ENCODE results near the gene GAS7. TPM values are rescaled to one million over a fixed set of nuclear protein-coding genes. Genes with fewer than 3 reads are reported as not detected.

The GAS7 gene
- total and polyA plus RNA-seq, 2 donors (not counting 1 experiment from before 2014, with no cell fraction given): 3.4 to 13.6 TPM

GRCh38 chr17:10072556-10073425 lies 125.6 kb downstream of the GAS7 start:
- peaks cover 4% of the 10 kb centered on the region for H3K4me1 Mint-ChIP-seq
- Histone ChIP-seq H4K20me1 (ENCODE audit: control insufficient read depth, insufficient read depth, low read length, poor library complexity, severe bottlenecking) (no peaks in the 10 kb centered on the region), H3K9me3 (ENCODE audit: control extremely low read depth in 1 of 3, control insufficient read depth in 2 of 3, insufficient read depth in 1 of 3, low read length in 2 of 3) (no peaks in the 10 kb centered on the region), H3K27me3 (replicated peaks in 1 of 4; ENCODE audit: control extremely low read depth in 1 of 4, control insufficient read depth in 3 of 4, insufficient read depth in 4 of 4, low read length in 3 of 4) (no peaks in the 10 kb centered on the region), H2AFZ (ENCODE audit: insufficient read depth, low read depth, low read length, poor library complexity, severe bottlenecking) (no peak overlapping the region), H3K4me2 (replicated peaks; ENCODE audit: low read depth, low read length, poor library complexity, severe bottlenecking) (no peak overlapping the region), H3K4me1 (ENCODE audit: control insufficient read depth in 2 of 2, insufficient read depth in 2 of 2, low read length in 2 of 2) (no peaks in the 10 kb centered on the region), H3K36me3 (replicated peaks in 1 of 2; ENCODE audit: control extremely low read depth in 1 of 2, control insufficient read depth in 1 of 2, extremely low read depth in 1 of 2, insufficient read depth in 2 of 2, low read length in 1 of 2) (no peaks in the 10 kb centered on the region), H3K9ac (ENCODE audit: low read length) (no peak overlapping the region), H3K4me3 (ENCODE audit: control extremely low read depth in 1 of 5, extremely low read depth in 1 of 5, insufficient read depth in 1 of 5, low read depth in 2 of 5, low read length in 4 of 5) (no peak overlapping the region), H3K27ac (ENCODE audit: low read length in 2 of 2) (no peak overlapping the region), H3K79me2 (ENCODE audit: control insufficient read depth, insufficient read depth, low read length) (peaks cover 10% of the 10 kb centered on the region)
- CTCF ChIA-PET: interaction anchor here (1.2 to 1.8 kb wide), 2 partner anchors 10 to 46 kb away, joined by 3 to 4 read pairs; no protein-coding TSS in a partner anchor
- intact Hi-C loops (cut with micrococcal nuclease): no loop called here
- H3K4me3 Mint-ChIP-seq: no peak overlapping the region
- ATAC-seq (ENCODE audit: low read depth) (no peak), DNase-seq (no peak)
- peaks cover 3% of the 10 kb centered on the region for H3K9me3 Mint-ChIP-seq (ENCODE audit: insufficient read depth)
- POLR2A ChIA-PET: no interaction called here
- TF ChIP-seq EZH2 (IDR thresholded peaks at IDR 0.05; ENCODE audit: borderline replicate concordance, insufficient read depth, low read depth, low read length, poor library complexity, severe bottlenecking) (no peak), CTCF (IDR thresholded peaks at IDR 0.05) (no peak)
- WGBS (ENCODE audit: insufficient coverage): 94% methylated on average over 12 of the region's 16 CpGs
- no peak overlapping the region for H3K27ac Mint-ChIP-seq
- H3K27me3 Mint-ChIP-seq: peaks cover 6% of the 10 kb centered on the region

- Histone ChIP-seq H3K4me2 (replicated peaks; ENCODE audit: low read depth, low read length, poor library complexity, severe bottlenecking) (no peak overlapping the region), H3K4me3 (ENCODE audit: control extremely low read depth in 1 of 5, extremely low read depth in 1 of 5, insufficient read depth in 1 of 5, low read depth in 2 of 5, low read length in 4 of 5) (no peak overlapping the region), H2AFZ (ENCODE audit: insufficient read depth, low read depth, low read length, poor library complexity, severe bottlenecking) (no peak overlapping the region), H4K20me1 (ENCODE audit: control insufficient read depth, insufficient read depth, low read length, poor library complexity, severe bottlenecking) (no peaks in the 10 kb centered on the region), H3K4me1 (ENCODE audit: control insufficient read depth in 2 of 2, insufficient read depth in 2 of 2, low read length in 2 of 2) (no peaks in the 10 kb centered on the region), H3K9me3 (ENCODE audit: control extremely low read depth in 1 of 3, control insufficient read depth in 2 of 3, insufficient read depth in 1 of 3, low read length in 2 of 3) (no peaks in the 10 kb centered on the region), H3K36me3 (replicated peaks in 1 of 2; ENCODE audit: control extremely low read depth in 1 of 2, control insufficient read depth in 1 of 2, extremely low read depth in 1 of 2, insufficient read depth in 2 of 2, low read length in 1 of 2) (no peaks in the 10 kb centered on the region), H3K79me2 (ENCODE audit: control insufficient read depth, insufficient read depth, low read length) (peaks cover 10% of the 10 kb centered on the region), H3K27ac (ENCODE audit: low read length in 2 of 2) (no peak overlapping the region), H3K9ac (ENCODE audit: low read length) (no peak overlapping the region), H3K27me3 (replicated peaks in 1 of 4; ENCODE audit: control extremely low read depth in 1 of 4, control insufficient read depth in 3 of 4, insufficient read depth in 4 of 4, low read length in 3 of 4) (no peaks in the 10 kb centered on the region)
- peaks cover 4% of the 10 kb centered on the region for H3K4me1 Mint-ChIP-seq
- H3K9me3 Mint-ChIP-seq (ENCODE audit: insufficient read depth): no peaks in the 10 kb centered on the region
- H3K27me3 Mint-ChIP-seq: peaks cover 6% of the 10 kb centered on the region
- no peak for DNase-seq
- CTCF ChIA-PET: interaction anchor here (1.8 kb wide), 1 partner anchor 11 kb away, joined by 4 read pairs; no protein-coding TSS in a partner anchor
- 94% methylated on average over 4 of the region's 4 CpGs for WGBS (ENCODE audit: insufficient coverage)
- ATAC-seq (ENCODE audit: low read depth): no peak
- POLR2A ChIA-PET: no interaction called here
- H3K27ac Mint-ChIP-seq: no peak overlapping the region
- no peak for TF ChIP-seq CTCF (IDR thresholded peaks at IDR 0.05)
- TF ChIP-seq EZH2 (IDR thresholded peaks at IDR 0.05; ENCODE audit: borderline replicate concordance, insufficient read depth, low read depth, low read length, poor library complexity, severe bottlenecking): no peak
- intact Hi-C loops (cut with micrococcal nuclease): no loop called here
- H3K4me3 Mint-ChIP-seq: no peak overlapping the region
Measured at GRCh38 chr17:10072086-10072485, 126.3 kb downstream of the GAS7 start.

Data from B cell (primary cell).